HepG2 (cell line): Measurements from ENCODE around the gene C3orf22. TPM values are rescaled to one million over a fixed set of nuclear protein-coding genes. Genes with fewer than 3 reads are reported as not detected.

Experiments
- ARID4A ChIP-seq: sonication (generic); formaldehyde crosslinking; IDR thresholded peaks from 2 replicates; pipeline ENCODE4 v1.5.0; 2020; ENCODE audit warnings: mild to moderate bottlenecking, missing genetic modification reagents, borderline replicate concordance
- ARNTL ChIP-seq: sonication (generic); formaldehyde crosslinking; IDR thresholded peaks from 2 replicates; pipeline ENCODE4 v1.4.0; 2020; ENCODE audit warnings: mild to moderate bottlenecking, missing genetic modification reagents
- FLYWCH1 ChIP-seq: sonication (generic); formaldehyde crosslinking; IDR thresholded peaks from 2 replicates; pipeline ENCODE4 v1.8.1; 2023; ENCODE audit warnings: mild to moderate bottlenecking, missing genetic modification reagents
- GZF1 ChIP-seq: sonication (generic); formaldehyde crosslinking; IDR thresholded peaks from 2 replicates; pipeline ENCODE4 v1.5.1; 2020; ENCODE audit warnings: mild to moderate bottlenecking, missing genetic modification reagents
- NCOA1 ChIP-seq: sonication (generic); formaldehyde crosslinking; IDR thresholded peaks from 2 replicates; pipeline ENCODE4 v1.9.0; 2021; ENCODE audit warnings: missing genetic modification reagents
- POLR2G ChIP-seq: fragments of 200-400 bp; formaldehyde crosslinking; IDR thresholded peaks from 2 replicates; pipeline ENCODE4 v1.6.1; 2018; ENCODE audit warnings: mild to moderate bottlenecking, low read depth, low read length, moderate library complexity
- SAP130 ChIP-seq: IDR thresholded peaks from 2 replicates; pipeline ENCODE4 v1.6.1; 2016; ENCODE audit warnings: low read depth
- SP1 ChIP-seq, 2 experiments: fragments of 450-650 bp in 1 of 2; sonication (generic) in 1 of 2; formaldehyde crosslinking in 1 of 2; IDR thresholded peaks; 2 replicates each; pipeline versions ENCODE4 v1.4.0 to v1.6.1; 2016 to 2020; ENCODE audit warnings: missing genetic modification reagents in 1 of 2
- SSRP1 ChIP-seq: IDR thresholded peaks from 2 replicates; pipeline ENCODE4 v1.6.1; 2016; ENCODE audit warnings: control low read depth
- THAP11 ChIP-seq: IDR thresholded peaks from 2 replicates; pipeline ENCODE4 v1.6.1; 2016; ENCODE audit warnings: missing biosample characterization, missing genetic modification reagents
- ZFP91 ChIP-seq: sonication (generic); formaldehyde crosslinking; IDR thresholded peaks from 2 replicates; pipeline ENCODE4 v1.9.0; 2022; ENCODE audit warnings: missing genetic modification reagents, mild to moderate bottlenecking, borderline replicate concordance
- ZNF274 ChIP-seq: sonication (generic); formaldehyde crosslinking; IDR thresholded peaks from 2 replicates; pipeline ENCODE4 v1.5.1; 2020; ENCODE audit warnings: mild to moderate bottlenecking, missing genetic modification reagents
- ZNF563 ChIP-seq: sonication (generic); formaldehyde crosslinking; IDR thresholded peaks from 2 replicates; pipeline ENCODE4 v1.8.0; 2022; ENCODE audit warnings: mild to moderate bottlenecking, moderate library complexity, missing genetic modification reagents
- ZNF572 ChIP-seq: sonication (generic); formaldehyde crosslinking; IDR thresholded peaks from 2 replicates; pipeline ENCODE4 v1.5.1; 2020; ENCODE audit warnings: mild to moderate bottlenecking, missing genetic modification reagents
- ZNF674 ChIP-seq: sonication (generic); formaldehyde crosslinking; IDR thresholded peaks from 2 replicates; pipeline ENCODE4 v1.5.0; 2020; ENCODE audit warnings: low read depth, mild to moderate bottlenecking, missing genetic modification reagents
- ZNF687 ChIP-seq: sonication (generic); formaldehyde crosslinking; IDR thresholded peaks from 2 replicates; pipeline ENCODE4 v1.5.1; 2020; ENCODE audit warnings: mild to moderate bottlenecking, missing genetic modification reagents, moderate library complexity
- ZNF737 ChIP-seq: sonication (generic); formaldehyde crosslinking; IDR thresholded peaks from 2 replicates; pipeline ENCODE4 v1.5.0; 2020; ENCODE audit warnings: missing genetic modification reagents, mild to moderate bottlenecking, borderline replicate concordance
- ZNF772 ChIP-seq: sonication (generic); formaldehyde crosslinking; IDR thresholded peaks from 2 replicates; pipeline ENCODE4 v1.5.0; 2020; ENCODE audit warnings: mild to moderate bottlenecking, missing genetic modification reagents
- ZNF788 ChIP-seq: sonication (generic); formaldehyde crosslinking; IDR thresholded peaks from 2 replicates; pipeline ENCODE4 v1.5.0; 2020; ENCODE audit warnings: mild to moderate bottlenecking, missing genetic modification reagents, borderline replicate concordance
- polyA plus RNA-seq, 8 experiments: library from polyadenylated mRNA; depleted of rRNA in 3 of 8; stranded (reverse) in 7 of 8; unstranded in 1 of 8; fragments of >200 nt; fragmentation: Illumina TruSeq in 4 of 8; extraction: Trizol in 4 of 8; gene quantifications; 2 replicates each; pipeline versions ENCODE4 v1.2.1 to v1.2.3, GENCODE V29; 2011 to 2016; ENCODE audit warnings: low read depth in 4 of 8, missing spikeins in 1 of 8, mixed read lengths in 1 of 8; ENCODE audit not compliant: insufficient read depth in 1 of 8
- total RNA-seq, 5 experiments: library from RNA; depleted of rRNA; stranded (reverse); fragments of >200 nt; fragmentation: Illumina TruSeq; extraction: Trizol; gene quantifications; 2 replicates each; pipeline ENCODE4 v1.2.3, GENCODE V29; 2016; ENCODE audit warnings: low read depth in 1 of 5

C3orf22 gene
- total and polyA plus RNA-seq, 2 of the 13 experiments (the other 11 are each of a cell fraction or from before 2014, with no cell fraction given), result not detected

GRCh38 chr3:126517986-126518778, 40.5 kb downstream of the C3orf22 start (continued):
- TF ChIP-seq GZF1, result no peak
- TF ChIP-seq POLR2G, result peak; percentile 40; the same call in 1 of the 2 replicates
- peak; percentile 72; the same call in 1 of the 2 replicates for TF ChIP-seq ZNF788
- 0 out of 2 replicates have a peak, but pooled peaks have one; percentile 15 for TF ChIP-seq ZNF274 (CRISPR knock-in tag)
- peak; percentile 70; the same call in 1 of the 2 replicates for TF ChIP-seq ZFP91
- 0 out of 2 replicates have a peak, but pooled peaks have one; percentile 5 for TF ChIP-seq ZNF563 (CRISPR knock-in tag)
- peak; percentile 62 for TF ChIP-seq ARNTL
- peak; percentile 60 for TF ChIP-seq SAP130 (CRISPR knock-in tag)
- 0 out of 2 replicates have a peak, but pooled peaks have one; percentile 29 for TF ChIP-seq THAP11 (CRISPR knock-in tag)
- TF ChIP-seq ZNF772, result 0 out of 2 replicates have a peak, but pooled peaks have one; percentile 38
- 0 out of 2 replicates have a peak, but pooled peaks have one; percentile 30 for TF ChIP-seq ARID4A (CRISPR knock-in tag)
- TF ChIP-seq ZNF737 (CRISPR knock-in tag), result 0 out of 2 replicates have a peak, but pooled peaks have one; percentile 55
- TF ChIP-seq ZNF572 (CRISPR knock-in tag), result 0 out of 2 replicates have a peak, but pooled peaks have one; percentile 61
- 0 out of 2 replicates have a peak, but pooled peaks have one; percentile 24 for TF ChIP-seq SSRP1 (CRISPR knock-in tag)
- TF ChIP-seq ZNF674 (CRISPR knock-in tag), result no peak
- no peak for TF ChIP-seq SP1 (IDR thresholded peaks at IDR 0.05)
- TF ChIP-seq SP1 (CRISPR knock-in tag; IDR thresholded peaks at IDR 0.05), result no peak
- TF ChIP-seq ZNF687 (CRISPR knock-in tag), result peak; percentile 76
- TF ChIP-seq FLYWCH1, result no peak
- TF ChIP-seq NCOA1 (CRISPR knock-in tag), result no peak
